ENCODE measurements around the gene CNPY1.

The CNPY1 gene

GRCh38 chr7:155470686-155471638 lies 75.4 kb downstream of the CNPY1 start:
- in situ Hi-C loops (cut with HindIII; ENCODE audit: low sequenced_read_pairs): no loop called here

GRCh38 chr7:155470186-155470487 lies 76.2 kb downstream of the CNPY1 start:
- in situ Hi-C loops (cut with HindIII; ENCODE audit: low sequenced_read_pairs): no loop called here

GRCh38 chr7:155469311-155470185 lies 76.8 kb downstream of the CNPY1 start:
- in situ Hi-C loops (cut with HindIII; ENCODE audit: low sequenced_read_pairs): no loop called here

GRCh38 chr7:155468785-155469148 lies 77.6 kb downstream of the CNPY1 start:
- in situ Hi-C loops (cut with HindIII; ENCODE audit: low sequenced_read_pairs): no loop called here

DNA sequence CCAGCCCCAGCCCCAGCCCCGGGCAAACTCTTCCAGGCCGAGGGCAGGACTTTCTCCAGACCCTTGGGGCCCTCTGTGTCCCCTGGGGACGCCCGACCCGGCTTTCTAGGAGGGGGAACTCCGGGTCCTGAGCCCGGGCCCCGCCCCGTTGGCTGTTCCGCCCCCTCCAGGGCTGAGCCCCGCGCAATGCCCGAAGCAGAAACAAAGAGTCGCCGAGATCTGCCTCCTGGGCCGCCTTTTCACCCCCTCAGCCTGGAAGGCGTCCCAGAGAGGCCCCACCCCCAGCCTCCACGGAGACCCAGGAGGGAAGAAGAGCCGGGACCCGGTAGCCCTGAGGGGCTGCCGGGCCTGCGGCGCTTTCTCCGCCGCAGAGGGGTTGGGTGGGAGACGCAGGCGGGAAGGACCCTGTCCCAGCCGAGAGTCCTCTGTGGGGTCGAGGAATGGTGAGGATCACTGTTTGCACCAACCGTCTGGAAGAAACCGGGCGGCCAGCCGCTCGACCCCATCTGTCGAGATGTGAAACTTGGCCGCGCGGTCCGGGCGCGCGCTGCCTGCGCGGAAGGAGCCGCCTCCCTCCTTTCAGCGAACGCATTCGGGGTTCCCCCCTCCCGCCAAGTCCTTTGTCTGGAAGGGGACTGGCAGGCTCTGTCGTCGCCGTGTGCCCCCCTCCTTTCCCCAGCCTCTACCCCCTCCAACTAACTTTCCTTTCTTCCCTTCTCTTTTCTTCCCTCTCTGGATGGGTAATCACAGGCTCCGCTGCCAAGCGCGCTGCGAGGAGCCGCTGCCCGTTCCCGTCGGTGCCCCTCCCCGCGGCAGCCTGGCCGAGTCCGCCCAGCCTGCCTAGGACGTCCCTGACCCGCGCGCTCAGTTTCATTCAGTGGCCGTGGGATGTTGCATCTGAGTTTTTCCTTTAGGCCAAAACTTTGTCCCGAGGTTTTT lies 78.2 kb downstream of the CNPY1 start:
- in situ Hi-C loops (cut with HindIII; ENCODE audit: low sequenced_read_pairs): no loop called here

- in situ Hi-C loops (cut with HindIII; ENCODE audit: low sequenced_read_pairs): no loop called here
These were observed 79.3 kb downstream of the CNPY1 start for GRCh38 chr7:155466814-155467733.

DNA sequence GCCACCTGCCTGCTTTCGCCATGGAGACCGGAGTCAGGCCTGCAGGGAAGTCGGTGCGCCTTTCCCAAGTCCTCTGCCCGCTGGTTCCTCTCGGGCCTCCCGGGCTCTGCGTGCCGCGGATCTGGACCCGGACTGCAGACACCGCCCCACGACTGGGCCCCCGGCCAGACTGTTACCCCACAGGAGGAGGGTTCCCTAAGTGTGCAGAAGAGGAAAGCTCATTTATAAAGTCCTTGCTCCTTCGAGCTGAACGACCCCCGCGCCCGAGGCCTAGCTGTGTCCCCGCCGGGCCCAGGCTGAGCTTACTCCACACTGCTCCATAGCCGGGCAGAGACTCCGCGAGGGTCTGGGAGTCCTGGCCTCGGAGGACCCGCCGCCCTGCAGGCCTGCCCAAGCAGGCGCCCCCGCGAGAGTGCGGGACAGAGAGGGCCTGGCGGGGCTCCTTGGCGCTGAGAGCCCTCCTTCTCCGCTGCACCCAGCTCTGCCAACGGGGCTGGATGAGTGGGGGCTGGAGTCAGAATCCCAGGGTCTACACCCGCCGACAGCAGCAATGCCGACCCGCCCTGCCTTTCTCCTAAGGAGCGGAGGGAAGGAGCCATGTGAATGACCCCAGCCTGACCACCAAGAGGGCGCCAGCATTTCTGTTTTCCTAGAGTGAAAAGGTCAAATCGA lies 80.1 kb downstream of the CNPY1 start:
- in situ Hi-C loops (cut with HindIII; ENCODE audit: low sequenced_read_pairs): no loop called here

GRCh38 chr7:155465761-155466141 lies 80.6 kb downstream of the CNPY1 start:
- in situ Hi-C loops (cut with HindIII; ENCODE audit: low sequenced_read_pairs): no loop called here

GRCh38 chr7:155464948-155465739 lies 81.2 kb downstream of the CNPY1 start:
- in situ Hi-C loops (cut with HindIII; ENCODE audit: low sequenced_read_pairs): no loop called here

GRCh38 chr7:155464183-155464582 lies 82.2 kb downstream of the CNPY1 start:
- in situ Hi-C loops (cut with HindIII; ENCODE audit: low sequenced_read_pairs): no loop called here

- in situ Hi-C loops (cut with HindIII; ENCODE audit: low sequenced_read_pairs): no loop called here
These were observed 83.1 kb downstream of the CNPY1 start for GRCh38 chr7:155463114-155463811.

DNA sequence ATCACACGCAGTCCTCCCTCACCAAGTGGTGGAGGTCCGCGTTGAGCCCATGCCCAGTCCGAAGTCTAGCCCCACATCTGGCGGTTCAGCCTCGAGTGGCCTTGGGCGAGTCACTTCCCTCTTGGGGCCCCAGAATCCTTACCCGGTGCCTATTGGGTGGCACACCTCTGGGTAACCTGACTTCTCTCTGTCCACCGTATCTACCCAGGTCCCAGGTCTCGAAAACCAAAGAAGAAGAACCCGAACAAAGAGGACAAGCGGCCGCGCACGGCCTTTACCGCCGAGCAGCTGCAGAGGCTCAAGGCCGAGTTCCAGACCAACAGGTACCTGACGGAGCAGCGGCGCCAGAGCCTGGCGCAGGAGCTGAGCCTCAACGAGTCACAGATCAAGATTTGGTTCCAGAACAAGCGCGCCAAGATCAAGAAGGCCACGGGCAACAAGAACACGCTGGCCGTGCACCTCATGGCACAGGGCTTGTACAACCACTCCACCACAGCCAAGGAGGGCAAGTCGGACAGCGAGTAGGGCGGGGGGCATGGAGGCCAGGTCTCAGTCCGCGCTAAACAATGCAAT lies 84.1 kb downstream of the CNPY1 start:
- in situ Hi-C loops (cut with HindIII; ENCODE audit: low sequenced_read_pairs): no loop called here

DNA sequence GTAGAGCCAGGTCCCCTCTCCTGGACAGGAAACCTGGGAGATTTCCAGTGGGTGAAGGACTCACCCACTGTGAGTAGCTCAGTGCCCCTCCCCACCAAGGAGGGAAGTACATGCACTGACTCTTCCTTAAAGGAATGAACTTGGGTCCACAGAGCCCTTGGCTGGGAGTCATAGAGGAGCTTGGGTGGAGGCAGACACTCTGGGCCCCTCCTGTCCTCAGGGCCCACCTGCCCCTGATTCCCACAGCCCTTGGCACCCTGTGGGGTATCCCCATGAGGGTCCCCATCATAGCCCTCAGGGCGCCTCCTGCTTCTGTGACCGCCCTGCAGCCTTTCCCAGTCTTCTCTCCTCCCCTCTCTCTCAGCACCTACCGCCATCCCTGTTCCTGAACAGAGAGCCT lies 84.7 kb downstream of the CNPY1 start:
- in situ Hi-C loops (cut with HindIII; ENCODE audit: low sequenced_read_pairs): no loop called here

DNA sequence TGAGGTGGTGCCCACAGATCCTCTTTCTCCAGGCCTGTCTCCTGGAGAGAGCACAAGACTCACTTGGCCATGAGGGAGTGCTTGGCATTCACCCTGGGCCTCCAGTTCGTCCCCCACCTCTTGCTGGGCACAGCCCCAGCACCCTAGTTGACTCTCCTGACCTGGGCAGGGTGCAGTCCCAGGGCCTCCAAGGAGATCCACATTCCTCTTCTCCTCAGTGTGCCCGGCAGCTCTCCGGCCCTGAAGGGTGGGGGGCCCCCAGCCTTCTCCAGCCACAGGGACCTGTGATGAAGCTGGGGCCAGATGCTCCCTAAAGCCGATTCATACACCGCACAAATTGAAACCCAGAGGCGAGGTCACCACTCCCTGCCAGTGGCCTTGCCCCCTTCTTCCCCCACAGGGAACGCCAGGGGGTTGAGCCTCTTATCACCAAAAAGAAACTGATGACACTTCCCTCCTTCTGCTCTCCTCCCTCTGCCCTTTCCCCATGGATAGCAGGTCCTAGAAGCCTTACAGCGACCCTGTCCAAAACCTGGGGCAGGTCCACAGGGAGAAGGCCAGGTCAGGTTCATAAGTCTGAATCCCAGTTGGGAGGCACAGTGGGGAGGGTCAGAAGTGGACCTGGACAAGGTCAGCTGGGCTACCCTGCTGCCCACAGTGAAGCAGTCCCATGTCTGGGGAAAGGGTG lies 85.3 kb downstream of the CNPY1 start:
- in situ Hi-C loops (cut with HindIII; ENCODE audit: low sequenced_read_pairs): no loop called here

- in situ Hi-C loops (cut with HindIII; ENCODE audit: low sequenced_read_pairs): no loop called here
These were observed 86.5 kb downstream of the CNPY1 start for GRCh38 chr7:155459700-155460461.

Measured in endothelial cell of hepatic sinusoid (primary cell).